NCI-H2227 treated with DMSO at 0.1 percent for 48 hours (cell line): ENCODE data around the gene SORCS3.
"Not testable (repeated sequence)": the region's sequence is repeated elsewhere in the genome, so short reads cannot be mapped to it uniquely, and the experiment has no call there.

Experiments
- DNase-seq: peaks from one replicate; lab custom pipeline; 2025; lab: John Stamatoyannopoulos, UW

The SORCS3 gene

GRCh38 chr10:104690959-104691358 lies 49.9 kb downstream of the SORCS3 start:
- no peak for DNase-seq

DNA sequence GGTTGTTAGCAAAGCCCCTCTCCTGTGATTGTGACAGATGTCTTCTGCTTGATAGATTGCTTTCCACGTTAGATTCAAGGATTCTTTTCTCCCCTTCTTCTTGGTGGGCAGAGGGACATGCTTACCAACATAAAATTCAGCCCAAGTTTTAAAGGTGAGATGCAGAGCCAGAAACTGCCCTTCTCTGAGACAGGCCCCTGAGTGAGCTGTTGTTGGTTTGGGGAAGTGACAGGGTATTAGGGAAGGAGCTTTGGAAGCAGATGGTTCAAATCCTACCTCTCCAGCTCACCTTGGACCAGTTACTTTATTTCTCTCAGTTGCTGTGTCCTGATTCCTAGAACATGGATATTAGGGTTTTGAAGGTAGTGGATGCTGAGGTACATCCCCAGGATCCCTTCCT lies 53.0 kb downstream of the SORCS3 start:
- no peak for DNase-seq

GRCh38 chr10:104703262-104703661 lies 62.2 kb downstream of the SORCS3 start:
- not testable (repeated sequence) for DNase-seq

GRCh38 chr10:104706886-104707285 lies 65.8 kb downstream of the SORCS3 start:
- DNase-seq, result no peak

DNA sequence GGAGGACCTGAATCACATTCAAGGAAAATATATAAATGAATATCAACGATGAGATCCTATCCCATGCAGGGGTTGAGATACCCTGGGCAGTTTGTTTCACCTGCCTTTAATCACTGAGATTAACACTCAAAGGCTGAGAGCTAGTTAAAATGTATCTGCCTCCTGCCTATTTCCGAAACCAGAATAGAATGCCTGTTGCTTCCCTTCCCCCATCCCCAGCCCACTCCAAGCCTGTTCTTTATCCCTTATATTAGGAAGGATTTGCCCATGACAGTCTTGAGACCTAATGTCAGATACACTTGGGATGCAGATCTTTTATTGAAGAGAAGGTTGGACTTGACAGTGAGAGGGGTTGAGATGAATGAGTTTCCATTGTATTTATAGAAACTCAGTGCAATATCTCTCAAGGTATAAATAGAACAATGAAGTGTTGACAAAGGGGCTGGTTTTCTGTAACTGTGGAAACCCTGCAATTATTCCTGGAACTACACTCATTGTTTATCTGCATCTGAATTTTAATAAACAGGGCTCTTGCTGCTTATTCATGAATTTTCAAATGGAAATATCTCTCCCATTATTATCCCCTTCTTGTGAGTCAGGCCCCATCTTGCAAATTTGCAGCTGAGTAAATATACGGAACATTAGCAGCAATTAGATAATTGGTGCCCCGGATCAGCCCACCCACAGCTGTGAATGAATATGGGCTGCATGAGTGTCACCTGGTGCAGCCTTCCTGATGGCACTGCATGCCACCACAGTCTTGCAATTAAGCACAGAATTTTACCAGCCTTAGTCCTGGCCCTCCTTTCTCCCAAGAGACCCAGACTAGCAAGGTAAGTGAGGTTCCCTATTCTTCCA lies 66.7 kb downstream of the SORCS3 start:
- DNase-seq, result no peak

GRCh38 chr10:104711302-104711721 lies 70.2 kb downstream of the SORCS3 start:
- DNase-seq, result no peak

DNA sequence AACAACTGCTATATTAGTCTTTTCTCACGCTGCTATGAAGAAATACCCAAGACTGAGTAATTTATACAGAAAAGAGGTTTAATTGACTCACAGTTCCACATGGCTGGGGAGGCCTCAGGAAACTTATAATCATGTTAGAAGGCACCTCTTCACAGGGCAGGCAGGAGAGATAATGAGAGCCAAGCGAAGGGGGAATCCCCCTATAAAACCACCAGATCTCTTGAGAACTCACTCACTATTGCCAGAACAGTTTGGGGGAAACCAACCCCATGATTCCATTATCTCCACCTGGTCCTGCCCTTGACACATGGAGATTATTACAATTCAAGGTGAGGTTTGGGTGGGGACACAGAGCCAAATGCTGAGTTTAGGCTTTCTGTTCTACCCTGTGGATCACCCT lies 89.5 kb downstream of the SORCS3 start:
- DNase-seq, result not testable (repeated sequence)

- DNase-seq, result no peak
Observed at GRCh38 chr10:104731192-104731591, 90.1 kb downstream of the SORCS3 start.

- DNase-seq, result no peak
Observed at GRCh38 chr10:104732222-104732621, 91.1 kb downstream of the SORCS3 start.

- no peak for DNase-seq
Observed at GRCh38 chr10:104734433-104734832, 93.3 kb downstream of the SORCS3 start.

- DNase-seq, result no peak
Observed at GRCh38 chr10:104735036-104735756, 94.1 kb downstream of the SORCS3 start.

DNA sequence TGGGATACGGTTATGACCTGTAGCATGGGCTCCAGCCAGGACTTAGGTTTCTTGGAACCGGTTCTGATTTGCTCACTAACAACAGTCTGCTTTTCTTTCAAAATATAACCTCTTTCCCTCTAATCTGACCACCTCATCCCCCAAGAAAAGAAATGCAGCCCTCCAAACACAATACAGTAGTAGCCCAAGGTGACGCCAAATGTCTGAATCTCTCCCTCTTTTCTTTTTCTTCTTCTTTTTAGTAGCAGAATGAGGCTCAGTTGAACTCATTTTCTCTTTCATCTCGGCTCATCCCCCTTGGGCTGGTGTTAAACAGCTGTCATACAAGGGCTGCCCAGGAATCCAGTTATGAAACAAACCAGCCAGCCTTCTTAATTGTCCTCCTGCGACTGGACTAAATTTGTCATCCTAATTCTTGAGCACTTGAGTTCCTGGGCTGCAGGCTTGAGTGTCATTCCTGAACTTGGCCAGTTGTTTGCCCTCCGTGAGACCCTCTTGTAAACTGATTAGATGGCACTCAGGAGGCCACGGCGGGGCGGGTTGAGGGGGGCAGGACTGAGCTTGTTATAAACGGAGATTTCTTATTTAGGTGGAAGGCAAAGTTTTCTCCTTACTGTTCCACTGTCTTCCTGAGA lies 94.8 kb downstream of the SORCS3 start:
- DNase-seq, result no peak

DNA sequence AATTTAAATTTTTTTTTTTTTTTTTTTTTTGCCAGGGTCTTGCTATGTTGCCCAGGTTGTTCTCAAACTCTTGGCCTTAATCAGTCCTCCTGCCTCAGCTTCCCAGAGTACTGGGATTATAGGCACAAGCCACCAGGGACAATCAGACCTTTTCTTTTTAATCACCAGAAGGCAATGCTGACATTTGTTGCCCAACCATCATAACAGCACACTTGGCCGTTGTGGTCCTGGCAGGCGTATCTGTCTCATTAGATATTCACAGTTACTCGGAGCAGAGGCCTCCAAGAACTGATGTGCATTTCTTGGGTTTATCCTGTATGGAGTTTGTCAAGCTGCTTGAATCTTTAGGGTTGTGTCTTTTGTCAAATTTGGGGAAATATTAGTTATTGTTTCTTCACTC lies 100.0 kb downstream of the SORCS3 start:
- no peak for DNase-seq

- no peak for DNase-seq
Observed at GRCh38 chr10:104744052-104744451, 103.0 kb downstream of the SORCS3 start.

DNA sequence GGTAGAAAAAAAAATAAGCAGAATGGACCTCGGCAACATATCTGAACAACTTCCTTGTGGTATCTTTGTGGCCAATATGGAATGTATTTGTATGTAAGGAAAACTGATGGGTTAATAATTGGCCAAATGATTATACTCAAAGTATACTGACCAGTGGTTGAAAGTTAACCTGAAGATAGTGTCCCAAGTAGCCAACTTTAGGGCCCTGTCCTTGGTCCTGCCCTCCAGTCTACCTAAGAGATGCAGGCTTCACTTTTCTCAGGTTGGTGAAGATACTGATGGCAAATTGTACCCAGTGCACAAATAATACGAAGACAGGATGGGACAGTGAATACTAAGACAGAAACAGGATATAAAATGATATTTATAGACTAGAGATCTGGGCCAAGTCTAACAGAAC lies 109.2 kb downstream of the SORCS3 start:
- DNase-seq, result no peak

GRCh38 chr10:104762793-104763192 lies 121.7 kb downstream of the SORCS3 start:
- DNase-seq, result no peak

- DNase-seq, result no peak
Observed at GRCh38 chr10:104766341-104766740, 125.3 kb downstream of the SORCS3 start.

DNA sequence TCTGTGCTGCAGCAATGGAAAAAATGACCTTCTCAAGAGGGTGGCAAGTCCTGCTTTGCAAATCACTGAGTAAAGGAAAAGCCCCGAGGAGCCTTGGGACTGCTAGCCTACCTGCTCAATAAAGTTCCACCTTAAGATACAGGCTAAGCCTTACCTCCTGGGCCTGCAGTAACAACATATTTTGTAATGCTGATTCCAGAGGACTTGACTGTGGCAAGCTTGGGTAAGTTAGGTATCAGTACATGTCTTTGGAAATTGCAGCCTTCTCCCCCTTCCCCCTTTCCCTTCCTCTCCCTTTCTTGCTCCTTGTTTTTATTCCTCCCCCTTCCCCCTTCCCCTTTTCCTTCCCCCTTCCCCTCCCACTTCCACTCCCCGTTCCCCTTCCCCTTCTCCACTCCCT lies 126.2 kb downstream of the SORCS3 start:
- DNase-seq, result no peak

DNA sequence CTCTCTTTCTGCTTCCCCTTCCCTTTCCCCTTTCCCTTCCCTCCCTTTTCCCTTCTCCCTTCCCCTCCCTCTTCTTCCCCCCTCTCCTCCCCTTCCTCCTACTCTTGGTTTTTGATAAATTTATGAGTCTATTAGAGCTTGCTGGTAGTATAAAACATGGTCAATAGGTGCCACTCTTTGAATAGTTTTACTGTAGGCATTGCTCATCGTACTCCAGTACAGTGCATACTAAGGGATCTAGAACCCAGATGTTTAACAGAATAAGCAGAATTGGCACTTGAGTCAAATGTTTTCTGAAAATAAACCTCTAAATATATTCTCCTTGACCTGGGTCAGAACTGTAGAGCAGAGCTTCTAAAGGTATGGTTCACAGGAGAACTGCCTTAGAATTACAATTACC lies 126.7 kb downstream of the SORCS3 start:
- no peak for DNase-seq

- no peak for DNase-seq
Observed at GRCh38 chr10:104773105-104773504, 132.0 kb downstream of the SORCS3 start.

DNA sequence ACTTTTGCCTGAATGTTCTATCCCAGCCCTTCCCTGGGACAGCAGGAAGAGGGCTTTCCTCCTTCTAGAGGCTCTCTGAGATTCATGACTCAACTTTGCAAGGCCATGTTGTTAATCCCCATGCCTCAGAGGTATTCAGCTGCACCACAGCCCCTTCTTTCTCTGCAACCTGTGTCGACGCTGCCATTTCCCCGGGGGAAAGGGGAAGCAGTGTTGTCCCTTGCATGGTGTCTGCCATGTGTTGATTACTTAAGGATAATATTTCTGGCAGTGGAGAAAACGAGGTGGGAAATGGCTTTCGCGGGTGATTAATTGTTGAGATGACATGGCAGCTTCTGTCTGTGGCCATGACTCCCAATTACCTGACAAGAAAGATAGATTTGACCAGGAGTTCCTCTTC lies 133.1 kb downstream of the SORCS3 start:
- no peak for DNase-seq

- DNase-seq, result no peak
Observed at GRCh38 chr10:104777086-104777799, 136.2 kb downstream of the SORCS3 start.
